Memory B cell (primary cell): ENCODE data around the gene ARIH2.
A peak's percentile ranks its signal among the peaks of the same experiment; 100 is the strongest.

Source experiments
- ATAC-seq: fragments of 150-1000 bp; cut with Tn5 transposase; 2 replicates; pipeline ENCODE4 v1.10.0; 2021; ENCODE audit warnings: low read depth, mild to moderate bottlenecking, moderate library complexity
- DNase-seq, 2 donors: peaks; one replicate each; pipeline ENCODE4 v3.0.0; 2022; ENCODE audit warnings: low spot score in 2 of 2
- H3K27ac Mint-ChIP-seq: one replicate; pipeline ENCODE4 v1.8.0; 2022; ENCODE audit warnings: mild to moderate bottlenecking, moderate library complexity, mixed read lengths
- H3K27me3 Mint-ChIP-seq: one replicate; pipeline ENCODE4 v1.8.0; 2022; ENCODE audit warnings: mixed read lengths
- H3K36me3 Mint-ChIP-seq: one replicate; pipeline ENCODE4 v1.8.0; 2022; ENCODE audit warnings: mild to moderate bottlenecking, mixed read lengths
- H3K4me1 Mint-ChIP-seq: one replicate; pipeline ENCODE4 v1.8.0; 2022; ENCODE audit warnings: mixed read lengths
- H3K4me3 Mint-ChIP-seq: one replicate; pipeline ENCODE4 v1.8.0; 2022; ENCODE audit warnings: mild to moderate bottlenecking, moderate library complexity, mixed read lengths
- H3K9me3 Mint-ChIP-seq: one replicate; pipeline ENCODE4 v1.8.0; 2022; ENCODE audit warnings: mixed read lengths

ARIH2 gene

GRCh38 chr3:48974076-48974864, 55.6 kb downstream of the ARIH2 start:
- Mint-ChIP-seq H3K27ac (no peak overlapping the region), H3K27me3 (no peaks in the 10 kb centered on the region)

GRCh38 chr3:48979451-48979850, 60.8 kb downstream of the ARIH2 start:
- no peak for DNase-seq
- Mint-ChIP-seq H3K27me3 (no peaks in the 10 kb centered on the region), H3K4me1 (no peaks in the 10 kb centered on the region), H3K9me3 (no peaks in the 10 kb centered on the region), H3K4me3 (no peak overlapping the region), H3K27ac (no peak overlapping the region), H3K36me3 (peaks cover 21% of the 10 kb centered on the region)
- ATAC-seq, result no peak

More at GRCh38 chr3:48974076-48974864, 55.6 kb downstream of the ARIH2 start:
- DNase-seq (no peak), ATAC-seq (no peak)
- H3K36me3 Mint-ChIP-seq, result peaks cover 28% of the 10 kb centered on the region
- H3K4me1 Mint-ChIP-seq, result no peaks in the 10 kb centered on the region
- H3K4me3 Mint-ChIP-seq, result no peak overlapping the region
- no peaks in the 10 kb centered on the region for H3K9me3 Mint-ChIP-seq

- no peaks in the 10 kb centered on the region for H3K4me1 Mint-ChIP-seq
- H3K9me3 Mint-ChIP-seq, result no peaks in the 10 kb centered on the region
- H3K4me3 Mint-ChIP-seq, result no peak overlapping the region
- no peak for ATAC-seq
- H3K36me3 Mint-ChIP-seq, result peaks cover 16% of the 10 kb centered on the region
- no peaks in the 10 kb centered on the region for H3K27me3 Mint-ChIP-seq
- H3K27ac Mint-ChIP-seq, result no peak overlapping the region
- no peak for DNase-seq
Measured at GRCh38 chr3:48980295-48980694, 61.7 kb downstream of the ARIH2 start.

- ATAC-seq, result no peak
- Mint-ChIP-seq H3K4me3 (no peak overlapping the region), H3K27ac (no peak overlapping the region), H3K9me3 (no peaks in the 10 kb centered on the region), H3K4me1 (no peaks in the 10 kb centered on the region), H3K36me3 (peaks cover 14% of the 10 kb centered on the region), H3K27me3 (no peaks in the 10 kb centered on the region)
- no peak for DNase-seq
Measured at GRCh38 chr3:48982016-48982415, 63.4 kb downstream of the ARIH2 start.

GRCh38 chr3:48982686-48983085, 64.0 kb downstream of the ARIH2 start:
- ATAC-seq, result no peak
- DNase-seq, result no peak
- Mint-ChIP-seq H3K4me3 (no peak overlapping the region), H3K27ac (no peak overlapping the region), H3K9me3 (no peaks in the 10 kb centered on the region), H3K36me3 (peaks cover 14% of the 10 kb centered on the region), H3K4me1 (no peaks in the 10 kb centered on the region), H3K27me3 (no peaks in the 10 kb centered on the region)

GRCh38 chr3:48983096-48983495, 64.5 kb downstream of the ARIH2 start:
- H3K27ac Mint-ChIP-seq, result peak overlapping the region; percentile 24
- H3K4me1 Mint-ChIP-seq, result peaks cover 3% of the 10 kb centered on the region
- H3K4me3 Mint-ChIP-seq, result no peak overlapping the region
- H3K27me3 Mint-ChIP-seq, result no peaks in the 10 kb centered on the region
- no peak for ATAC-seq
- no peak for DNase-seq
- no peaks in the 10 kb centered on the region for H3K9me3 Mint-ChIP-seq
- H3K36me3 Mint-ChIP-seq, result peaks cover 12% of the 10 kb centered on the region

- H3K27ac Mint-ChIP-seq, result no peak overlapping the region
- no peaks in the 10 kb centered on the region for H3K9me3 Mint-ChIP-seq
- ATAC-seq, result no peak
- H3K4me3 Mint-ChIP-seq, result no peak overlapping the region
- no peaks in the 10 kb centered on the region for H3K27me3 Mint-ChIP-seq
- peaks cover 6% of the 10 kb centered on the region for H3K36me3 Mint-ChIP-seq
- DNase-seq, result no peak
- peaks cover 11% of the 10 kb centered on the region for H3K4me1 Mint-ChIP-seq
Measured at GRCh38 chr3:48984663-48985062, 66.0 kb downstream of the ARIH2 start.

- DNase-seq, result no peak
- peaks cover 1% of the 10 kb centered on the region for H3K36me3 Mint-ChIP-seq
- no peak for ATAC-seq
- H3K9me3 Mint-ChIP-seq, result no peaks in the 10 kb centered on the region
- peak overlapping the region; percentile 40 for H3K27ac Mint-ChIP-seq
- no peak overlapping the region for H3K4me3 Mint-ChIP-seq
- H3K27me3 Mint-ChIP-seq, result no peaks in the 10 kb centered on the region
- H3K4me1 Mint-ChIP-seq, result peaks cover 16% of the 10 kb centered on the region
Measured at GRCh38 chr3:48985831-48986376, 67.3 kb downstream of the ARIH2 start.

- no peak for DNase-seq
- Mint-ChIP-seq H3K9me3 (no peaks in the 10 kb centered on the region), H3K27ac (peak overlapping the region; percentile 89), H3K4me3 (peak overlapping the region; percentile 93), H3K27me3 (no peaks in the 10 kb centered on the region), H3K4me1 (peaks cover 24% of the 10 kb centered on the region), H3K36me3 (no peaks in the 10 kb centered on the region)
- no peak for ATAC-seq
Measured at GRCh38 chr3:48989126-48989795, 70.6 kb downstream of the ARIH2 start.

GRCh38 chr3:48989796-48990635, 71.4 kb downstream of the ARIH2 start, which contains the start of gene P4HTM:
P4HTM (plus strand) TSS chr3:48990241; CDS start chr3:48990257, 16 bp downstream.
- DNase-seq, result peak; percentile 26 to 56
- Mint-ChIP-seq H3K27me3 (no peaks in the 10 kb centered on the region), H3K27ac (peak within 1 kb of the TSS; percentile 89), H3K9me3 (no peaks in the 10 kb centered on the region), H3K36me3 (peaks cover 3% of the 10 kb centered on the region), H3K4me3 (peak within 1 kb of the TSS; percentile 94), H3K4me1 (peaks cover 25% of the 10 kb centered on the region)
- ATAC-seq, result peak; percentile 71

- ATAC-seq (peak; percentile 20), DNase-seq (no peak)
- Mint-ChIP-seq H3K4me1 (peaks cover 27% of the 10 kb centered on the region), H3K27me3 (no peaks in the 10 kb centered on the region), H3K36me3 (peaks cover 6% of the 10 kb centered on the region), H3K4me3 (peak overlapping the region; percentile 94), H3K27ac (peak overlapping the region; percentile 89), H3K9me3 (no peaks in the 10 kb centered on the region)
Measured at GRCh38 chr3:48990636-48991469, 72.2 kb downstream of the ARIH2 start.

- H3K4me3 Mint-ChIP-seq, result peak overlapping the region; percentile 43
- no peaks in the 10 kb centered on the region for H3K9me3 Mint-ChIP-seq
- ATAC-seq (no peak), DNase-seq (no peak)
- peak overlapping the region; percentile 89 for H3K27ac Mint-ChIP-seq
- peaks cover 27% of the 10 kb centered on the region for H3K4me1 Mint-ChIP-seq
- H3K27me3 Mint-ChIP-seq, result no peaks in the 10 kb centered on the region
- H3K36me3 Mint-ChIP-seq, result peaks cover 6% of the 10 kb centered on the region
Measured at GRCh38 chr3:48991851-48992545, 73.4 kb downstream of the ARIH2 start.
